ENCODE results near the gene FGF14.
"Not testable (repeated sequence)": the region's sequence is repeated elsewhere in the genome, so short reads cannot be mapped to it uniquely, and the experiment has no call there.

The FGF14 gene

DNA sequence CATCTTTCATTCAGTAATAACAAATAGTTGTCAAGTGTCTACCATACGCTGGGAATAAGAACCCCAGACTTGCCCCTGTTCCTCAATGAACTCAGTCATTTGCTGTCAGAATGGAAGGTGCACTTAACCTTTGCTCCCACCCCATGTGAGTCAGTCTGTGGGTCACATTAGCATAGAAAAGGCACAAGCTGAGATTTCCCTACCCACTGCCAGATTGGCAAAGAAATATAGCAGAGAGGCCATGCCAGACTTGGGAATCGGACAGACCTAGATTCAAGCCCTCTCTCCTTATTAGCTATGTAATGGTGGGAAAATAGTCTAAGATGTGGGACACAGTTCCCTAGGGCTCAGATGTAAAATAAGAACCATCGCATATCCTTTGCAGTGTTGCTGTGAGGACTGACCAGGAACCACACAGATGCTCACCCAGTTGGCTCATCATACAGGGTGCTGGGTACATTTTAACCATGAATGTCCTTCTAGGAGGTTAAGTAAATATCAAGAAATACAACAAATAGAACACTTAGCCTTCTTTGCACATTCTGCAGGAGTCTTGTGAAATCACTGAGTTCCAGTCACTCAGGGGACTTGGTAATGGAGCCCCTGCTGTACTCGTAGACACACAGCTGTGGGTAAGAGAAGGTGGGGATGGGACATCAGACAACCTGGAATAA lies 218.2 kb downstream of the FGF14 start:
- no peak overlapping the region for H3K4me3 Mint-ChIP-seq
- H3K36me3 Mint-ChIP-seq = no peaks in the 10 kb centered on the region
- no peak overlapping the region for H3K27ac Mint-ChIP-seq
- DNase-seq (ENCODE audit: low spot score in 2 of 2) (no peak), ATAC-seq (no peak)
- no peaks in the 10 kb centered on the region for H3K4me1 Mint-ChIP-seq
- no peaks in the 10 kb centered on the region for H3K9me3 Mint-ChIP-seq

DNA sequence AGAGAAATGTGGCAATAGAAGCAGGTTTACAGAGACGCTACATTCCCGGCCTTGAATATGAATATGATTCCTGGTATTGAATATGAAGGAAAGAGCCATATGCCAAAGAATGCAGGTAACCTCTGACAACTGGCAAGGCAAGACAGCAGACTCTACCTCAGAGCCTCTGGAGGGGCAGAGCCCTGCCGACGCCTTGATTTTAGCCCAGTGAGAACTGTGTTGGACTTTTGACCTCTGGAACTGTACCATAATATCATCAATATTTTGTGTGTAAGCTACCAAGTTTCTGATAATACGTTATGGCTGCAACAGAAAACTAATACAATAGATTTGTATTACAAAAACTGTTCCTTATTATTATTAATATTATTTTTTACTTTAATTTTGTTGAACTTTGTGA lies 219.7 kb downstream of the FGF14 start:
- Mint-ChIP-seq H3K4me3 (no peak overlapping the region), H3K27ac (no peak overlapping the region), H3K36me3 (no peaks in the 10 kb centered on the region), H3K9me3 (no peaks in the 10 kb centered on the region), H3K4me1 (no peaks in the 10 kb centered on the region)
- ATAC-seq = no peak
- no peak for DNase-seq (ENCODE audit: low spot score in 2 of 2)

DNA sequence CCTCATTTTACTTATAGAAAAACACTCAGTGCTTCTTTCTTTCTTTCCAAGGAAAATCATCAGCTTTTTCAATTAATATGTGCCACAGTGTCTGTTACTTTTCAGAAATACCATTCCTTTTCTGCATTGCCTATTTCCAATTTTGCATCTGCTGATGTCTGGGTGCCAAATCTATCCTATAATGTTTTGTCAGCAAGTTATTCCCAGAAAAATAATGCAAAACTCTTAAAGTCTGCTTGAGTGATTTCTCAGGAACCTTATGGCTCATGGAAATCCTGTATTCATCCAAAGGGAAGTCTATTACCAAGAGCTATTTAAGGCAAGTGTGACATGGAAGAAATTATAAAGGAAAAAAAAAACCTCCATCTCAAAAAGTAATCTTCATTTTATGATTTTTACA lies 224.4 kb downstream of the FGF14 start:
- ATAC-seq (no peak), DNase-seq (ENCODE audit: low spot score in 2 of 2) (no peak)
- no peaks in the 10 kb centered on the region for H3K4me1 Mint-ChIP-seq
- no peaks in the 10 kb centered on the region for H3K36me3 Mint-ChIP-seq
- H3K27ac Mint-ChIP-seq = no peak overlapping the region
- H3K9me3 Mint-ChIP-seq = no peaks in the 10 kb centered on the region
- H3K4me3 Mint-ChIP-seq = no peak overlapping the region

DNA sequence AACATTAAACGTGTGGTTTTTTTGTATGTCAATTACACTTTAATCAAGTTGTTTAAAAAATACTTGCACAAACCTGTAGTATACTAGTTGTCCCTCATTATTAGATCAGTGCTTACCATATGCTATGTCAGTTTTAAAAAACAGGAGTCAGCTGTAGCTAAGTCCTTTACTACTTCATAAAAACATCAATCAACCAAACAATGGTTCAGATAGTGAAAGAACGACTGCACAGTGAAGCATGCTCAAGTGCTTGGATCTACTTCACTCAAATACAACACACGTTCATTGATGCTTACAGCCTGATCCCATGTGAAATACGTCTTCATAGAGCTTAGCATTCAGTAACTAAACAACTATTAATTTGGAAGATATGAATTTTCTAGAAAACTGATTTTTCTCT lies 225.0 kb downstream of the FGF14 start:
- H3K27ac Mint-ChIP-seq = no peak overlapping the region
- H3K4me3 Mint-ChIP-seq = no peak overlapping the region
- H3K4me1 Mint-ChIP-seq = no peaks in the 10 kb centered on the region
- H3K36me3 Mint-ChIP-seq = no peaks in the 10 kb centered on the region
- no peak for DNase-seq (ENCODE audit: low spot score in 2 of 2)
- ATAC-seq = no peak
- no peaks in the 10 kb centered on the region for H3K9me3 Mint-ChIP-seq

DNA sequence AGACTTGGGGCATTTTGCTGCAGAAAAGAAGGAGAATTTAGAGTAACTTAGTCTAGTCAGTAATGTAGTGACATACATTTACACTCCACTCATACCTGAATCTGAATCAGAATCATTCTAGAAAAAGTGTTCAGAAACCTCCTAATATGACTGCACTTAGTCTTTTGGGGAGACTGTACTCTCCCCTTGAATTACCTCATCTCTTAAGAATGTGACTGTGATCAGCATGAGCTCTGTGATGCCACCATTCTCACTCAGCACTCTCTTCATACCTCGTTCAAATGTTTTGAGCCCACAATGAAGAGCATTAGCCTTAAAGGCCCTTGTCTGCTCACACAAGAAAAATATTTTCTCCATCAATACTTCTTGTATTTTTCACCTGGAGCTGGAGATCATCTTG lies 229.4 kb downstream of the FGF14 start:
- Mint-ChIP-seq H3K4me1 (no peaks in the 10 kb centered on the region), H3K9me3 (no peaks in the 10 kb centered on the region), H3K36me3 (no peaks in the 10 kb centered on the region), H3K27ac (no peak overlapping the region), H3K4me3 (no peak overlapping the region)
- DNase-seq (ENCODE audit: low spot score in 2 of 2) (no peak), ATAC-seq (peak; percentile 28)

DNA sequence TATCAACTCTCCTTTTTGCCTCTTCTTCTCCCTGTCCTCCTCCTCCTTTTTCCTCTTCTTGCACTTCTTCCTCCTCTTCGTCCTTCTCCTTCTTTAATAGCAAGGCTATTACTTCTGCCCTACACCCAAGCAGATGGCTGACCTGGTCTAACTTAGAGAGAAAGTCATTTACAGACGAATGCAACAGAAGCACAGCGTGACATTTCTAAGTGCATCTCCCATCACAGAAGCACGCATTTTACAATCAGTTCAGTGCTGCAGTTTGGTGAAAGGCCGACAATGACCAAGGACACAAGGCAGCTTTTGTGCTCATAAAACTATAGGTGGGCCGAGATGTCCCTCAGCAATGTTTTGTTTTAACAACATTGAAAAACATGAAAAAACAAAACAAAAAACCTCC lies 231.5 kb downstream of the FGF14 start:
- no peak overlapping the region for H3K27ac Mint-ChIP-seq
- no peaks in the 10 kb centered on the region for H3K36me3 Mint-ChIP-seq
- H3K4me1 Mint-ChIP-seq = no peaks in the 10 kb centered on the region
- no peaks in the 10 kb centered on the region for H3K9me3 Mint-ChIP-seq
- ATAC-seq (no peak), DNase-seq (ENCODE audit: low spot score in 2 of 2) (no peak)
- H3K4me3 Mint-ChIP-seq = no peak overlapping the region

DNA sequence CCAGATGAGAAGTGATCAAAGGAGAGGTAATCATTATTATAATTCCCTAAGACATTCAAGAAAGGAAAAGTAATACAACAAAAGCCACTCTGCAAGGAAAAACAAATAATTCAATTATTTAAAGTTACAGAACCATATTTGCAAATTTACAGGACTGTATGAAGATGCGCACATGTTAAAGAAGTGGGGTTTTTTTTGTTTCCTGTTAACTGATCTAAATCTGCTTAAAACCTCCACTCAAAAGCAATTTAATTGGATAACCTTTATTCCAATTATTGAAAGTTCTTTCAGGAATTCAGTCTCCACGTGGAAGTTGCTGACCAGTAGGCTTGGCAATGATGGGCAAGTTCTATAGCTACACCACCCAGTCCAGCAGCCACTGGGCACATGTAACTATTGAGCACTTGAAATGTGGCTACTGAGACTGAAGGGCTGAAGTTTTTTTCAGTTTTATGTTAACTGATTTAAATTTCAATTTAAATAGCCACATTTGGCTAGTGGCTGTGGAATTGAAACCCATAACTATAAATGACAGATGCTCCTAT lies 232.3 kb downstream of the FGF14 start:
- Mint-ChIP-seq H3K4me3 (no peak overlapping the region), H3K27ac (no peak overlapping the region), H3K4me1 (no peaks in the 10 kb centered on the region), H3K9me3 (peaks cover 3% of the 10 kb centered on the region), H3K36me3 (no peaks in the 10 kb centered on the region)
- no peak for DNase-seq (ENCODE audit: low spot score in 2 of 2)
- ATAC-seq = no peak

DNA sequence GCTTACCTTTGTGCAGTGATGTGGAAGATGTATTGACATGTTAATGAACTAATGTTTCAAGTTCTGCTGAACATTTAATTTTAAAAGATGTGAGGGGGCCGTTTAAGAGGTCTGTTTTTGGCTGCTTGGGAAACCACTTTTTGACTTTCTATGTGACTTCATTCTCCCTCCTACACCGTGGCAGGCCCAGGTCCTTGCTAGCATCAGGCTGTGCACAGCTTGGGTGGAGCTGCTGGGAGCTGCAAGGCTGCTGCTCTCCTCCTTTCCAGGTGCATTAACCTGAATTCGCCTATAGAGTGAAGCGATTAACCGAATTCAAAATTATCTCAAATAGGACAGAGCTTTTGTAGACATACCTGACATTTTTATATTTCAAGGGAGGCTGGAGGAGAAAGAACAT lies 249.1 kb downstream of the FGF14 start:
- Mint-ChIP-seq H3K36me3 (no peaks in the 10 kb centered on the region), H3K27ac (no peak overlapping the region), H3K4me3 (no peak overlapping the region), H3K4me1 (no peaks in the 10 kb centered on the region), H3K9me3 (no peaks in the 10 kb centered on the region)
- ATAC-seq (no peak), DNase-seq (ENCODE audit: low spot score in 2 of 2) (no peak)

DNA sequence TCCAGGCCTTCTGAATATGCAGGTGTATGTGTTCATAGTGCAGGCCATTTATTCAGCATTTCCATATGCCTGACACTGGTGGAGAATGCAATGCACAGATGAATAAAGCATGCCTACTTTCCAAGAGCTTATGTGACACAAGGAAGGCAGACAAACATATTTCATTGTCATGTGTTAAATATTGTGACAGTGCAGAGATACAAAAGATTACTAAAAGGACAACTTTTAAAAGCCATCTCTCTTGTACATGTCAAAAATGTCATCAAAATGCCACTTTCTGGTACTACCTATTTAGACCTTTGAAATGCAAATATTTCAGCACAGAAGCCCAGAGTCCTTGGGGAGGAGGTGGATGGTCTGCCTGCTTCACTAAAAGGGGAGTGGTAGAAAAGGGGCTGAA lies 254.5 kb downstream of the FGF14 start:
- H3K4me3 Mint-ChIP-seq = no peak overlapping the region
- no peaks in the 10 kb centered on the region for H3K4me1 Mint-ChIP-seq
- no peaks in the 10 kb centered on the region for H3K36me3 Mint-ChIP-seq
- no peak overlapping the region for H3K27ac Mint-ChIP-seq
- ATAC-seq (no peak), DNase-seq (ENCODE audit: low spot score in 2 of 2) (no peak)
- H3K9me3 Mint-ChIP-seq = no peaks in the 10 kb centered on the region

DNA sequence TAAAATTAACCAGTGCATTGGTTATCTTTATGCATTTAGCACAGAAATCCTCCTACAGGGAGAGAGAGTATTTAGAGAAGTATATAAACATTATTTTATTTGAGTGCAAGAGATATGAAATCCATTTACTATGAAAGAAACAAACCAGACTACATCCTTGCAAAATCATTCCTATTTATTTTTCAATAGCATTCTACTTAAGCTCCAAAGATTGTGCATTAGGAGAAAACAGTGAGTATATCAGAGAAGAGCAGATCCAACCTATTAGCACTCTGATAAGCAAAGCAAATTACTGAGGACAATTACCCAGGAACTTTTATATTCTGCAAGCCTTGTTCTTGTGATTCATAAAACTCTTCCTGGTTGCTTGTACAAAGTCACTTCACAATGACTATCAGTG lies 256.1 kb downstream of the FGF14 start:
- no peak for DNase-seq (ENCODE audit: low spot score in 2 of 2)
- H3K9me3 Mint-ChIP-seq = no peaks in the 10 kb centered on the region
- H3K36me3 Mint-ChIP-seq = no peaks in the 10 kb centered on the region
- ATAC-seq = no peak
- H3K27ac Mint-ChIP-seq = no peak overlapping the region
- H3K4me1 Mint-ChIP-seq = no peaks in the 10 kb centered on the region
- no peak overlapping the region for H3K4me3 Mint-ChIP-seq

DNA sequence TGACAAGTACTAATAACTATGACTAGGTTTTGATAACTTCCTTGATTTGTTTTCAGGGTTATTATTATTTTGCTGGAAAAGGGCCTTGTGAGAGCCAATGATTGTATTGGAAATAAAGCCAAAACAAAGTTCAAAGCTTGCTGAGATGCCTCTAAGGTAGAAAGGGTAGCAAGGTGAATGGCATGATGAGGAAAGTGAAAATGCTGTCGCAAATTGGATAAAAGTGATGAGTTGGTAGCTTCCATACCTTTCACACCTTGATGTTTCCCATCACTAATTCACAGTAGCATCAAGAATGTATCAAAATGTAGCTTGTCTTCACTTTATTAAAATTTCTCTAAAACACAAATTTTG lies 259.4 kb downstream of the FGF14 start:
- no peak overlapping the region for H3K27ac Mint-ChIP-seq
- H3K4me3 Mint-ChIP-seq = no peak overlapping the region
- H3K9me3 Mint-ChIP-seq = no peaks in the 10 kb centered on the region
- H3K36me3 Mint-ChIP-seq = no peaks in the 10 kb centered on the region
- ATAC-seq (no peak), DNase-seq (ENCODE audit: low spot score in 2 of 2) (no peak)
- no peaks in the 10 kb centered on the region for H3K4me1 Mint-ChIP-seq

DNA sequence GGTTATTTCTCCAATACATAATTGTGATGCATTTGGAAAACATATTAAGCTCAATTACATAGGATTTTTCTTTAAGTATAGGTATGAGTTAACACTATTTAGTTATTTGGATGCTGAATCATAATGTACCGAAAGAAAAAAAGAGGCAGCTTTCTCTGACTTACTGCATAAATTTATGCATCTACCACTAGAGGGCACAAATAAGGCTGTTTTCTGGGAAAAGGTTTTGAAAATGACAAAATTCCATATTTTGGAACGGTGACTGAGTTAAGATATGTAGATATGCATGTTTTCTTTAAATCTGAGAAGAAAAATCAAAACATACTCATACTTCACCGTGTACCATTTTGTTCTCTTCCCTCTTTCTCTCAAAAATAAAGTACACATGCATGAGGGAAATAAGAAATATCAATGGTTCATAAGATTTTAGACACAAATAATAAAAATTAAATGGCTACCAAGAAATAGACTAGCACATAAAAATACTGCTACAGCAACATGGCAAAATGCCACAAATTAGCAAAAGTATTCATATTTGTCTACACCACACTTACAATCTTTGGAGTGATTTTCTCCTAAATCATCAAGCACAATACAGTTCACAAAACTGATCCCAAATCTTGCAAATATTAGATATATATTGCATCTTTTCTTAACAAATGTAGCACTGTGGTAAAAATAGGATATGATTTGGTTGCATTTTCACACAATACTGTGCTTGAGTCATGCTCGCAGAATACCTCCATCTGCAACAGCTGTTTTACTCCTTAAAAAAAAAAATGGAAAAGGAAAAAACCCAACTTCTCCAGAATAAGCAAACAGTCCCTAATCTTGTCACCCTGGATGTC lies 260.0 kb downstream of the FGF14 start:
- no peaks in the 10 kb centered on the region for H3K4me1 Mint-ChIP-seq
- no peak for DNase-seq (ENCODE audit: low spot score in 2 of 2)

DNA sequence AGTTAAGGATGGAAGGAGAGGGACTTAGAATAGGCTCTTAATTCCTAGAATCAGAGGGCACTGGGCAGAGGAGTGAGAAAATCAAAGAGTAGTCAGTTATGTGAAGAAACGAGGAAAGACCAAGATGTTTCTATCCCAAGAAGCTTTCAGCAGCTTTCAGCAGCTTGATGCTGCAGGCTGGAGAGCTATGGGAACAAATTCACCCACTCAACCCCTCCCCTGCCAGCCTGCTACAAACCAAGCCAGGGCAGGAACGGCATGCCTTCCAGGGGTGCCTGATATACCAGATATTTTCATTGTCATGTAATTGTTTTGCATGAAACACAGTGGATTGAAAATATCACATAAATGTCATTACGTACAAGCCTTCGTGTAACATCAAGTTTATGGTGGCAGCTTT lies 262.2 kb downstream of the FGF14 start:
- DNase-seq (ENCODE audit: low spot score in 2 of 2) = no peak

More for the DNA sequence above, 260.0 kb downstream of the FGF14 start:
- H3K4me3 Mint-ChIP-seq = no peak overlapping the region
- no peaks in the 10 kb centered on the region for H3K9me3 Mint-ChIP-seq
- H3K36me3 Mint-ChIP-seq = no peaks in the 10 kb centered on the region
- H3K27ac Mint-ChIP-seq = no peak overlapping the region
- ATAC-seq = no peak

DNA sequence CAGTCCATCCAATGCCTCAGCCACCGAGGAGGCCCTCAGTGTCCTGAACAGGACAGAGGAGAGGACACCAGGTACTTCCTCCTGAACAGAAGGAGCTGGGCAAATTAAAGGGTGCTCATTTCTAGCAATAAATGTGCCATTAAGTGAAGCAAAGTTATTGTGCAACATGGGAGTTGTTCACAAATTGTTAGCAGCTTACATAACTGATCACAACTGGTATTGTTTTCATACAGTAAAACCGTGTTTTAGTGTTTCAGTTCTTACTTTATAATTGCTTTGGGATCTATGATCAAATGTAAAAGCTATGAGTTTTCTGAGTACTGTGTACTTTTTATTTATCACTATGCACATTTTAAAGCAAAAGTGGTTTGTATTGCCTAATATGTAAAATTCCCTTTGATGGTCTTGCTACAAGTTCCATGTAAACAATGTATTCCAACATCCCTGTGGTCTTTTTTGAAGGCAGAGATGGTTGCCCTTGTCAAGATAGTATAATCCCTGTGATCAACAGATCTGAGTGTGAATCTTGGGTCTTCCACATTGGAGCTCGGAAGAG lies 263.1 kb downstream of the FGF14 start:
- ATAC-seq (no peak), DNase-seq (ENCODE audit: low spot score in 2 of 2) (no peak)
- no peak overlapping the region for H3K4me3 Mint-ChIP-seq
- no peaks in the 10 kb centered on the region for H3K9me3 Mint-ChIP-seq
- H3K27ac Mint-ChIP-seq = no peak overlapping the region
- H3K36me3 Mint-ChIP-seq = no peaks in the 10 kb centered on the region
- no peaks in the 10 kb centered on the region for H3K4me1 Mint-ChIP-seq

More for the DNA sequence above, 262.2 kb downstream of the FGF14 start:
- Mint-ChIP-seq H3K36me3 (no peaks in the 10 kb centered on the region), H3K4me1 (no peaks in the 10 kb centered on the region), H3K4me3 (no peak overlapping the region), H3K27ac (no peak overlapping the region), H3K9me3 (no peaks in the 10 kb centered on the region)
- no peak for ATAC-seq

DNA sequence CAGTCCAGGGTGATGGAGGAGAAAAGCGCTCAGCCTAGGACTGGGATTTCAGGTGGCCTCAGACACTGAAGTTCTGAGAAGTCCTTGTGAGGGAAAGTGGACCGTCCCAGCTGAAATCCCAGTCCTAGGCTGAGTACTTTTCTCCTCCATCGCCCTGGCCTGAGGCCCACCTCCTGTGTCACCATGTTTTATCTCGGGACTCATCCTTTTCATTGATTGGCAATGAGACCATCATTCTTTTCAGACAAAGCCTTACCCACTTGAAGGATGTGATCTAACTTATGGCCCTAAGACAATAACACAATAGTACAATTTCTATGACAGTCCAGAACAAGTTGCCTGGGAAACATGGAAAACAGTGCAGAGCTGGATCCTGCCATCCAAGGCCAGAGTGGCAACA lies 263.9 kb downstream of the FGF14 start:
- H3K27ac Mint-ChIP-seq; DNase-seq (ENCODE audit: low spot score in 2 of 2); H3K36me3 Mint-ChIP-seq; H3K9me3 Mint-ChIP-seq; H3K4me3 Mint-ChIP-seq; H3K4me1 Mint-ChIP-seq: not testable (repeated sequence)
- peak; percentile 32 for ATAC-seq

DNA sequence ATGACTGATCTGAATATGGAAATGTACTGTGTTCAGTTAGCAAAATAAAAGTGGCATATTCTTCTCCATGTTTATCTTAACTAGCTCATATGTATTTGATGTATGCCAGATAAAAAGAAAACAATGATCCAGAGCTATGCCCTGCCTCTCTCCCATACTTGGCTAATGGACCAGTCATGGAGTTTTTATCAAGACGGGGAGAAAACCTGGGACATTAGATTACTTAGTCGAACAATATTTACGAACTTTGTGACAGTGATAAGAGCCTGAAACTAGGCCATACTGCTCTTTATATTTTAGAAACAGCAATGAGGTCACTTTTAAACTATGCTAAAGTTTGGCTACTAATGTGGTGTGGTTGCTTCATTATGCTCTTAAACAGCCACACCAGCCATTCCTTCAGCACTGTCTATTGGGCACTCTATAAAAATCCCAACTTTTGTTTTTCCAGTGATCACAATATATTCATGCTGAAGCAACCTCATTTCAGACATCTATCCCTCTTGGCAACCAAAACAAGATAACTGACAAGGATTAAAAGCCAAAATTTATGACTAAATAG lies 265.0 kb downstream of the FGF14 start:
- no peaks in the 10 kb centered on the region for H3K9me3 Mint-ChIP-seq

More for the DNA sequence above, 265.0 kb downstream of the FGF14 start:
- ATAC-seq (no peak), DNase-seq (ENCODE audit: low spot score in 2 of 2) (no peak)
- Mint-ChIP-seq H3K27ac (no peak overlapping the region), H3K4me1 (no peaks in the 10 kb centered on the region), H3K4me3 (no peak overlapping the region), H3K36me3 (no peaks in the 10 kb centered on the region)

Measured in stimulated activated effector memory CD8-positive, alpha-beta T cell treated with anti-CD3 and anti-CD28 coated beads, Interleukin-12 subunit alpha, Interleukin-12 subunit beta, amount 100 ng/mL, for 72 hours (primary cell).